Spleen (tissue), 13 donors: ENCODE measurements around the gene DNAAF6. TPM values are rescaled to one million over a fixed set of nuclear protein-coding genes. Genes with fewer than 3 reads are reported as not detected.
"Not testable (repeated sequence)": the region's sequence is repeated elsewhere in the genome, so short reads cannot be mapped to it uniquely, and the experiment has no call there.

Experiments
- DNase-seq: peaks from one replicate; pipeline ENCODE4 v3.0.0-alpha.2; 2020
- H3K27ac ChIP-seq, 8 donors: fragments of 200-600 bp; sonication (generic) in 7 of 8; 1 replicate in 4 of 8; 2 replicates in 4 of 8; pipeline versions ENCODE4 v1.5.0 to v1.8.0; 2016 to 2021; ENCODE audit warnings: inconsistent platforms in 4 of 8, mild to moderate bottlenecking in 4 of 8, moderate library complexity in 1 of 8
- H3K27me3 ChIP-seq, 7 donors: fragments of 200-600 bp; sonication (generic) in 6 of 7; replicated peaks in 1 of 7; 1 replicate in 4 of 7; 2 replicates in 3 of 7; pipeline versions ENCODE4 v1.5.0 to v1.8.0; 2016 to 2021; ENCODE audit warnings: inconsistent platforms in 3 of 7, mild to moderate bottlenecking in 1 of 7
- H3K36me3 ChIP-seq, 6 donors: fragments of 200-600 bp; sonication (generic) in 5 of 6; 1 replicate in 4 of 6; 2 replicates in 2 of 6; pipeline versions ENCODE4 v1.5.0 to v1.8.0; 2016 to 2021; ENCODE audit warnings: inconsistent platforms in 2 of 6
- H3K4me1 ChIP-seq, 6 donors: fragments of 200-600 bp; sonication (generic) in 5 of 6; 1 replicate in 3 of 6; 2 replicates in 3 of 6; pipeline versions ENCODE4 v1.5.0 to v1.8.0; 2016 to 2021; ENCODE audit warnings: inconsistent platforms in 3 of 6
- H3K4me3 ChIP-seq, 8 donors: fragments of 200-600 bp; sonication (generic) in 7 of 8; 1 replicate in 4 of 8; 2 replicates in 4 of 8; pipeline versions ENCODE4 v1.5.0 to v1.8.0; 2016 to 2021; ENCODE audit warnings: inconsistent platforms in 4 of 8, mild to moderate bottlenecking in 4 of 8, moderate library complexity in 2 of 8
- H3K9me3 ChIP-seq, 8 donors: fragments of 200-600 bp; sonication (generic) in 7 of 8; 1 replicate in 4 of 8; 2 replicates in 4 of 8; pipeline versions ENCODE4 v1.5.0 to v1.8.0; 2016 to 2021; ENCODE audit warnings: inconsistent platforms in 4 of 8
- CTCF ChIP-seq, 11 experiments: fragments of 200-600 bp in 7 of 11; fragments of 450-650 bp in 4 of 11; sonication (generic) in 4 of 11; IDR thresholded peaks in 8 of 11; conservative IDR thresholded peaks in 3 of 11; 1 replicate in 7 of 11; 2 replicates in 4 of 11; pipeline versions ENCODE4 v1.4.0 to v1.8.0; 2016 to 2021; ENCODE audit warnings: antibody characterized with exemption in 11 of 11, inconsistent platforms in 4 of 11, mild to moderate bottlenecking in 1 of 11
- POLR2A ChIP-seq, 3 donors: fragments of 450-650 bp; IDR thresholded peaks; one replicate each; pipeline ENCODE4 v1.5.1; 2017; ENCODE audit warnings: antibody characterized with exemption in 3 of 3, mild to moderate bottlenecking in 1 of 3
- POLR2AphosphoS5 ChIP-seq, 3 donors: sonication (generic); formaldehyde crosslinking; IDR thresholded peaks; one replicate each; pipeline ENCODE4 v1.5.1; 2017; ENCODE audit warnings: antibody characterized with exemption in 3 of 3
- whole genome bisulfite sequencing, 5 donors: extraction: QIAGEN DNeasy Blood & Tissue Kit in 3 of 5; methylation state at CpG; one replicate each; pipeline versions ENCODE4 v1.1.5 to v1.1.7; 2013 to 2018; 5-methylcytosine and 5-hydroxymethylcytosine counted together
- intact Hi-C: fragments of 100-400 bp; cut with DNase I; formaldehyde crosslinking; loops from one replicate; pipeline ENCODE4 v1.15.0; 2023; ENCODE audit warnings: low total_unique reads
- long read RNA-seq, 2 donors: transcript quantifications; one replicate each; lab custom pipeline, GENCODE V29; 2026
- polyA plus RNA-seq, 3 donors: library from polyadenylated mRNA; stranded (reverse); fragments of 200-250 nt; gene quantifications; one replicate each; pipeline ENCODE4 v1.2.1, GENCODE V29; 2013
- total RNA-seq, 7 donors: library from RNA; depleted of rRNA in 3 of 7; stranded (reverse); fragments of >200 nt in 3 of 7; fragmentation: NEBNext Ultra II Directional in 4 of 7; extraction: Animal tissue kit (Norgen Biotek cat#: 25700) in 4 of 7; gene quantifications; one replicate each; pipeline versions ENCODE4 v1.1.0 to v1.2.1, GENCODE V29; 2016 to 2021
- donor health status: healthy with polysubstance abuse.
- donor health status: DM: no; HTN: no; CAD: no; lungs with moderate emphysema.
- donor health status: DM: no; HTN: no; CAD: no.
- donor health status: Bipolar disorder and iron deficiency.
- donor health status: healthy.
- donor health status: DM: no; HTN: no; CAD: no.
- donor health status: DM: yes; HTN: yes; CAD: no.

Gene DNAAF6
- total RNA-seq (not detected), polyA plus RNA-seq (not detected)
- long read RNA-seq, donor 1: 0 reads
- long read RNA-seq, donor 2, partial matches to known transcripts: 0 of 1 reads
- long read RNA-seq, donor 2, other reads (novel, unspliced or antisense): 0 of 1 reads

- TF ChIP-seq POLR2A (IDR thresholded peaks at IDR 0.05) (no peak), POLR2AphosphoS5 (IDR thresholded peaks at IDR 0.05) (peak; percentile 14 to 50 (median 28)), CTCF (IDR thresholded peaks at IDR 0.05 in 8 of 11, conservative IDR thresholded peaks at IDR 0.05 in 3 of 11) (no peak)
- Histone ChIP-seq H3K27ac (no peak within 1 kb of the TSS), H3K4me3 (peak within 1 kb of the TSS; percentile 24 to 72 (median 39)), H3K9me3 (no peaks in the 10 kb centered on the region), H3K4me1 (peaks cover 0 to 8% (median 0%) of the 10 kb centered on the region in 6 donors), H3K36me3 (no peaks in the 10 kb centered on the region), H3K27me3 (peaks cover 0 to 12% (median 4%) of the 10 kb centered on the region in 7 donors)
- peak; percentile 85 for DNase-seq
- 1 to 41% (median 4%) methylated on average over 40 to 66 of the region's 66 CpGs for WGBS, 5 donors
- intact Hi-C loops: no loop called here
Measured at GRCh38 chrX:107205770-107206696, at the start of gene DNAAF6, which contains the start of gene NUP62CL. Gene DNAAF6, plus strand, starts transcription at chrX:107206611. Its CDS starts 6,265 bp downstream, at chrX:107212876. Gene NUP62CL, minus strand, starts transcription at chrX:107206433. Its CDS starts 31,287 bp downstream, at chrX:107175146.

GRCh38 chrX:107157618-107158017 lies 48.8 kb upstream of the DNAAF6 start:
- H3K4me3 ChIP-seq, H3K27ac ChIP-seq, H3K4me1 ChIP-seq, intact Hi-C loops, DNase-seq, H3K36me3 ChIP-seq, H3K9me3 ChIP-seq: not testable (repeated sequence)
- H3K27me3 ChIP-seq: peaks cover 0 to 13% (median 0%) of the 10 kb centered on the region in 7 donors
- 60 to 100% (median 87%) methylated on average over 1 to 4 of the region's 4 CpGs; no CpG with 5 or more reads in 1 of the 5 donors for WGBS, 5 donors

- Histone ChIP-seq H3K4me3 (no peak overlapping the region), H3K9me3 (no peaks in the 10 kb centered on the region), H3K36me3 (no peaks in the 10 kb centered on the region), H3K27ac (no peak overlapping the region), H3K27me3 (no peaks in the 10 kb centered on the region), H3K4me1 (no peaks in the 10 kb centered on the region)
- 76 to 92% (median 89%) methylated on average over 3 of the region's 3 CpGs for WGBS, 5 donors
- intact Hi-C loops: no loop called here
- TF ChIP-seq POLR2AphosphoS5 (IDR thresholded peaks at IDR 0.05) (no peak), CTCF (IDR thresholded peaks at IDR 0.05 in 8 of 11, conservative IDR thresholded peaks at IDR 0.05 in 3 of 11) (no peak), POLR2A (IDR thresholded peaks at IDR 0.05) (no peak)
- DNase-seq: no peak
Measured at GRCh38 chrX:107167163-107167921, 39.1 kb upstream of the DNAAF6 start.

GRCh38 chrX:107168257-107168656 lies 38.2 kb upstream of the DNAAF6 start:
- Histone ChIP-seq H3K27ac (no peak overlapping the region), H3K4me3 (no peak overlapping the region)
- no peak for DNase-seq

More at GRCh38 chrX:107168257-107168656, 38.2 kb upstream of the DNAAF6 start:
- intact Hi-C loops: no loop called here
- H3K27me3 ChIP-seq: no peaks in the 10 kb centered on the region
- TF ChIP-seq POLR2A (IDR thresholded peaks at IDR 0.05) (no peak), POLR2AphosphoS5 (IDR thresholded peaks at IDR 0.05) (no peak), CTCF (IDR thresholded peaks at IDR 0.05 in 8 of 11, conservative IDR thresholded peaks at IDR 0.05 in 3 of 11) (no peak)
- no peaks in the 10 kb centered on the region for H3K4me1 ChIP-seq
- no peaks in the 10 kb centered on the region for H3K36me3 ChIP-seq
- H3K9me3 ChIP-seq: no peaks in the 10 kb centered on the region
